HCT116 (cell line): Measurements from ENCODE around the gene PYGB.

Experiments
- ELF1 ChIP-seq: IDR thresholded peaks from 2 replicates; pipeline ENCODE4 v1.6.1; 2012; ENCODE audit warnings: low read depth, borderline replicate concordance
- EZH2 ChIP-seq: fragments of 200-600 bp; sonication (generic); IDR thresholded peaks from 2 replicates; pipeline ENCODE4 v1.6.1; 2017; ENCODE audit warnings: antibody characterized with exemption, mixed run types
- FOSL1 ChIP-seq: IDR thresholded peaks from 2 replicates; pipeline ENCODE4 v1.6.1; 2012; ENCODE audit warnings: low read depth
- JUND ChIP-seq: IDR thresholded peaks from 2 replicates; pipeline ENCODE4 v1.6.1; 2012
- POLR2A ChIP-seq: IDR thresholded peaks from 2 replicates; pipeline ENCODE4 v1.7.0; 2011; ENCODE audit warnings: borderline replicate concordance; ENCODE audit not compliant: insufficient read depth, insufficient read length; ENCODE audit errors: extremely low read depth
- POLR2AphosphoS5 ChIP-seq: IDR thresholded peaks from 2 replicates; pipeline ENCODE4 v1.6.1; 2011; ENCODE audit warnings: mild to moderate bottlenecking, low read depth, low read length, moderate library complexity
- RAD21 ChIP-seq: IDR thresholded peaks from 2 replicates; pipeline ENCODE4 v1.6.1; 2012; ENCODE audit warnings: low read depth, mild to moderate bottlenecking
- SP1 ChIP-seq: IDR thresholded peaks from 2 replicates; pipeline ENCODE4 v1.6.1; 2012; ENCODE audit warnings: low read depth
- TF ChIP-seq, protein P1 (sequence below), 3 experiments: fragments of 200-600 bp in 1 of 3; sonication (generic) in 1 of 3; IDR thresholded peaks in 2 of 3; conservative IDR thresholded peaks in 1 of 3; 2 replicates each; pipeline ENCODE4 v1.5.1; 2012 to 2017; ENCODE audit warnings: low read depth in 2 of 3, low read length in 2 of 3, antibody characterized with exemption in 1 of 3, borderline replicate concordance in 1 of 3, control low read depth in 1 of 3, mild to moderate bottlenecking in 1 of 3, mixed read lengths in 1 of 3, mixed run types in 1 of 3, moderate library complexity in 1 of 3; ENCODE audit not compliant: insufficient read depth in 1 of 3
- TF ChIP-seq, protein P2 (sequence below): IDR thresholded peaks from 2 replicates; pipeline ENCODE4 v1.6.1; 2012; ENCODE audit warnings: low read depth
- TF ChIP-seq, protein P3 (sequence below): IDR thresholded peaks from 2 replicates; pipeline ENCODE4 v1.6.1; 2011; ENCODE audit warnings: mild to moderate bottlenecking, low read length, moderate library complexity; ENCODE audit not compliant: insufficient replicate concordance; ENCODE audit errors: extremely low read depth

DNA sequence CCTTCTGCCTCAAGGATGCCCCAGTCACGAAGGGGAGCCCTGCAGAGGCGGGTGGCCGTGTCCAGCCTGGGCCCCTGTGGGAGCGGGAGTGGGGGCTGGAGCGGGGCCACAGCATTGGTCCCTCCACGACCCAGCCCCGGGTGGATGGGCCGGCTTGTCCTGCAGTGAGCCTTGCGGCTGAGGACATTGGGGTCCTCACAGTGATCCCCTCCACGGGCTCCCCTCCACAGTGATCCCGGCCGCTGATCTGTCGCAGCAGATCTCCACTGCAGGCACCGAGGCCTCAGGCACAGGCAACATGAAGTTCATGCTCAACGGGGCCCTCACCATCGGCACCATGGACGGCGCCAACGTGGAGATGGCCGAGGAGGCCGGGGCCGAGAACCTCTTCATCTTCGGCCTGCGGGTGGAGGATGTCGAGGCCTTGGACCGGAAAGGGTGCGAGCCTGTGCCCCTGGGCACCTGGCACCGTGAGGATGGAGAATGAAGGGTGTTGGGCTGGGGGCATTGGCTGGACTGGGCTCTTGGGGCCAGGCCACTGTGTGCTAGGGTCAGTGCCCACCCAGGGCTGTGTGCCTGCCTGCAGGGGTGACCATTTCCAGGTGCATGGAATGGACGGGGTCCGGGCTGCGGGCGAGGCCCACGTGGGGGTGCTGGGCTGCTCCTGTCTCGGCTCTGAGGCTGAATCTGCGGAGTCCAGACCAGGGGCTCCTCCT, 44.4 kb downstream of the PYGB start:
- TF ChIP-seq EZH2 (no peak), POLR2AphosphoS5 (no peak), ELF1 (no peak), JUND (no peak), POLR2A (no peak), RAD21 (no peak), SP1 (no peak), FOSL1 (no peak)
- TF ChIP-seq, protein P1, sequence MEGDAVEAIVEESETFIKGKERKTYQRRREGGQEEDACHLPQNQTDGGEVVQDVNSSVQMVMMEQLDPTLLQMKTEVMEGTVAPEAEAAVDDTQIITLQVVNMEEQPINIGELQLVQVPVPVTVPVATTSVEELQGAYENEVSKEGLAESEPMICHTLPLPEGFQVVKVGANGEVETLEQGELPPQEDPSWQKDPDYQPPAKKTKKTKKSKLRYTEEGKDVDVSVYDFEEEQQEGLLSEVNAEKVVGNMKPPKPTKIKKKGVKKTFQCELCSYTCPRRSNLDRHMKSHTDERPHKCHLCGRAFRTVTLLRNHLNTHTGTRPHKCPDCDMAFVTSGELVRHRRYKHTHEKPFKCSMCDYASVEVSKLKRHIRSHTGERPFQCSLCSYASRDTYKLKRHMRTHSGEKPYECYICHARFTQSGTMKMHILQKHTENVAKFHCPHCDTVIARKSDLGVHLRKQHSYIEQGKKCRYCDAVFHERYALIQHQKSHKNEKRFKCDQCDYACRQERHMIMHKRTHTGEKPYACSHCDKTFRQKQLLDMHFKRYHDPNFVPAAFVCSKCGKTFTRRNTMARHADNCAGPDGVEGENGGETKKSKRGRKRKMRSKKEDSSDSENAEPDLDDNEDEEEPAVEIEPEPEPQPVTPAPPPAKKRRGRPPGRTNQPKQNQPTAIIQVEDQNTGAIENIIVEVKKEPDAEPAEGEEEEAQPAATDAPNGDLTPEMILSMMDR (IDR thresholded peaks at IDR 0.05 in 2 of 3, conservative IDR thresholded peaks at IDR 0.05 in 1 of 3; ENCODE audit: borderline replicate concordance in 1 of 3, insufficient read depth in 1 of 3, low read depth in 2 of 3, low read length in 2 of 3) = no peak
- TF ChIP-seq, protein P2, sequence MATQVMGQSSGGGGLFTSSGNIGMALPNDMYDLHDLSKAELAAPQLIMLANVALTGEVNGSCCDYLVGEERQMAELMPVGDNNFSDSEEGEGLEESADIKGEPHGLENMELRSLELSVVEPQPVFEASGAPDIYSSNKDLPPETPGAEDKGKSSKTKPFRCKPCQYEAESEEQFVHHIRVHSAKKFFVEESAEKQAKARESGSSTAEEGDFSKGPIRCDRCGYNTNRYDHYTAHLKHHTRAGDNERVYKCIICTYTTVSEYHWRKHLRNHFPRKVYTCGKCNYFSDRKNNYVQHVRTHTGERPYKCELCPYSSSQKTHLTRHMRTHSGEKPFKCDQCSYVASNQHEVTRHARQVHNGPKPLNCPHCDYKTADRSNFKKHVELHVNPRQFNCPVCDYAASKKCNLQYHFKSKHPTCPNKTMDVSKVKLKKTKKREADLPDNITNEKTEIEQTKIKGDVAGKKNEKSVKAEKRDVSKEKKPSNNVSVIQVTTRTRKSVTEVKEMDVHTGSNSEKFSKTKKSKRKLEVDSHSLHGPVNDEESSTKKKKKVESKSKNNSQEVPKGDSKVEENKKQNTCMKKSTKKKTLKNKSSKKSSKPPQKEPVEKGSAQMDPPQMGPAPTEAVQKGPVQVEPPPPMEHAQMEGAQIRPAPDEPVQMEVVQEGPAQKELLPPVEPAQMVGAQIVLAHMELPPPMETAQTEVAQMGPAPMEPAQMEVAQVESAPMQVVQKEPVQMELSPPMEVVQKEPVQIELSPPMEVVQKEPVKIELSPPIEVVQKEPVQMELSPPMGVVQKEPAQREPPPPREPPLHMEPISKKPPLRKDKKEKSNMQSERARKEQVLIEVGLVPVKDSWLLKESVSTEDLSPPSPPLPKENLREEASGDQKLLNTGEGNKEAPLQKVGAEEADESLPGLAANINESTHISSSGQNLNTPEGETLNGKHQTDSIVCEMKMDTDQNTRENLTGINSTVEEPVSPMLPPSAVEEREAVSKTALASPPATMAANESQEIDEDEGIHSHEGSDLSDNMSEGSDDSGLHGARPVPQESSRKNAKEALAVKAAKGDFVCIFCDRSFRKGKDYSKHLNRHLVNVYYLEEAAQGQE = no peak
- TF ChIP-seq, protein P3, sequence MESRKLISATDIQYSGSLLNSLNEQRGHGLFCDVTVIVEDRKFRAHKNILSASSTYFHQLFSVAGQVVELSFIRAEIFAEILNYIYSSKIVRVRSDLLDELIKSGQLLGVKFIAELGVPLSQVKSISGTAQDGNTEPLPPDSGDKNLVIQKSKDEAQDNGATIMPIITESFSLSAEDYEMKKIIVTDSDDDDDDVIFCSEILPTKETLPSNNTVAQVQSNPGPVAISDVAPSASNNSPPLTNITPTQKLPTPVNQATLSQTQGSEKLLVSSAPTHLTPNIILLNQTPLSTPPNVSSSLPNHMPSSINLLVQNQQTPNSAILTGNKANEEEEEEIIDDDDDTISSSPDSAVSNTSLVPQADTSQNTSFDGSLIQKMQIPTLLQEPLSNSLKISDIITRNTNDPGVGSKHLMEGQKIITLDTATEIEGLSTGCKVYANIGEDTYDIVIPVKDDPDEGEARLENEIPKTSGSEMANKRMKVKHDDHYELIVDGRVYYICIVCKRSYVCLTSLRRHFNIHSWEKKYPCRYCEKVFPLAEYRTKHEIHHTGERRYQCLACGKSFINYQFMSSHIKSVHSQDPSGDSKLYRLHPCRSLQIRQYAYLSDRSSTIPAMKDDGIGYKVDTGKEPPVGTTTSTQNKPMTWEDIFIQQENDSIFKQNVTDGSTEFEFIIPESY = no peak
